Mesothelial cell of epicardium (in vitro differentiated cells): ENCODE data around the gene ARL15. TPM values are rescaled to one million over a fixed set of nuclear protein-coding genes. Genes with fewer than 3 reads are reported as not detected.

Experiments
- DNase-seq, 2 experiments: peaks; one replicate each; pipeline ENCODE4 v3.0.0; 2021; ENCODE audit warnings: low spot score in 2 of 2; ENCODE audit not compliant: unreplicated experiment in 2 of 2
- H3K27ac Mint-ChIP-seq: 2 replicates; pipeline ENCODE4 v1.8.0; 2021; ENCODE audit warnings: mixed read lengths
- H3K27me3 Mint-ChIP-seq: 2 replicates; pipeline ENCODE4 v1.8.0; 2021; ENCODE audit warnings: low read depth, mixed read lengths
- H3K36me3 Mint-ChIP-seq: 2 replicates; pipeline ENCODE4 v1.8.0; 2021; ENCODE audit warnings: mixed read lengths
- H3K4me1 Mint-ChIP-seq: 2 replicates; pipeline ENCODE4 v1.8.0; 2021; ENCODE audit warnings: mixed read lengths
- H3K4me3 Mint-ChIP-seq: 2 replicates; pipeline ENCODE4 v1.8.0; 2021; ENCODE audit warnings: mild to moderate bottlenecking, moderate library complexity, mixed read lengths
- H3K9me3 Mint-ChIP-seq: 2 replicates; pipeline ENCODE4 v1.8.0; 2021; ENCODE audit warnings: mixed read lengths
- CTCF ChIP-seq: fragments of 200-600 bp; sonication (generic); IDR thresholded peaks from one replicate; pipeline ENCODE4 v1.5.0; 2021; ENCODE audit warnings: antibody characterized with exemption; ENCODE audit not compliant: unreplicated experiment
- total RNA-seq: library from RNA; stranded (reverse); gene quantifications from 3 replicates; pipeline ENCODE4 v1.2.1, GENCODE V29; 2021

Gene ARL15
- total RNA-seq, 1 donor from 2014 or later = 24.8 TPM

- no peaks in the 10 kb centered on the region for H3K27me3 Mint-ChIP-seq
- H3K27ac Mint-ChIP-seq = no peak overlapping the region
- DNase-seq = no peak
- peaks cover 34% of the 10 kb centered on the region for H3K9me3 Mint-ChIP-seq
- H3K36me3 Mint-ChIP-seq = peaks cover 8% of the 10 kb centered on the region
- no peak for TF ChIP-seq CTCF
- H3K4me1 Mint-ChIP-seq = no peaks in the 10 kb centered on the region
- no peak overlapping the region for H3K4me3 Mint-ChIP-seq
Measured at GRCh38 chr5:54344653-54345052, 34.3 kb upstream of the ARL15 start.

- no peak overlapping the region for H3K27ac Mint-ChIP-seq
- H3K9me3 Mint-ChIP-seq = peaks cover 37% of the 10 kb centered on the region
- TF ChIP-seq CTCF = no peak
- H3K27me3 Mint-ChIP-seq = no peaks in the 10 kb centered on the region
- DNase-seq = no peak
- no peak overlapping the region for H3K4me3 Mint-ChIP-seq
- peaks cover 5% of the 10 kb centered on the region for H3K36me3 Mint-ChIP-seq
- no peaks in the 10 kb centered on the region for H3K4me1 Mint-ChIP-seq
Measured at GRCh38 chr5:54341971-54342370, 31.6 kb upstream of the ARL15 start.

GRCh38 chr5:54337523-54337922 lies 27.1 kb upstream of the ARL15 start:
- no peak for TF ChIP-seq CTCF
- Mint-ChIP-seq H3K4me3 (no peak overlapping the region), H3K27ac (no peak overlapping the region), H3K27me3 (no peaks in the 10 kb centered on the region), H3K4me1 (no peaks in the 10 kb centered on the region), H3K9me3 (peaks cover 44% of the 10 kb centered on the region), H3K36me3 (no peaks in the 10 kb centered on the region)
- no peak for DNase-seq

GRCh38 chr5:54332720-54333119 lies 22.3 kb upstream of the ARL15 start:
- DNase-seq = no peak
- no peak overlapping the region for H3K4me3 Mint-ChIP-seq
- H3K27ac Mint-ChIP-seq = no peak overlapping the region
- H3K9me3 Mint-ChIP-seq = peaks cover 32% of the 10 kb centered on the region
- no peaks in the 10 kb centered on the region for H3K4me1 Mint-ChIP-seq
- no peaks in the 10 kb centered on the region for H3K36me3 Mint-ChIP-seq
- no peak for TF ChIP-seq CTCF
- no peaks in the 10 kb centered on the region for H3K27me3 Mint-ChIP-seq

- H3K27me3 Mint-ChIP-seq = no peaks in the 10 kb centered on the region
- no peak overlapping the region for H3K27ac Mint-ChIP-seq
- H3K4me1 Mint-ChIP-seq = no peaks in the 10 kb centered on the region
- H3K4me3 Mint-ChIP-seq = no peak overlapping the region
- no peak for TF ChIP-seq CTCF
- no peaks in the 10 kb centered on the region for H3K36me3 Mint-ChIP-seq
- peaks cover 6% of the 10 kb centered on the region for H3K9me3 Mint-ChIP-seq
- DNase-seq = no peak
Measured at GRCh38 chr5:54329731-54330709, 19.6 kb upstream of the ARL15 start.
